Panc1 (cell line): ENCODE measurements around the gene MAMDC2. TPM values are rescaled to one million over a fixed set of nuclear protein-coding genes. Genes with fewer than 3 reads are reported as not detected.

Source experiments
- ATAC-seq: fragments of 200-7000 bp; cut with Tn5 transposase; 2 replicates; pipeline ENCODE4 v1.9.1; 2020; ENCODE audit warnings: mild to moderate bottlenecking, moderate library complexity
- BruUV-seq: library from RNA; stranded (reverse); fragments of 400-500 nt; replicated peaks from 2 replicates; lab custom pipeline; 2021; lab: Mats Ljungman, UMichigan
- CTCF ChIA-PET: fragments of 300-600 bp; sonication (Branson Sonifier 250); formaldehyde crosslinking; loops from one replicate; lab custom pipeline; 2022; ENCODE audit warnings: antibody characterized with exemption; lab: Charles Lee
- POLR2A ChIA-PET: fragments of 300-600 bp; sonication (Branson Sonifier 250); formaldehyde crosslinking; loops from one replicate; lab custom pipeline; 2022; ENCODE audit warnings: antibody characterized with exemption; lab: Charles Lee
- DNase-seq: peaks from one replicate; pipeline ENCODE4 v3.0.0-alpha.2; 2010; ENCODE audit warnings: low read depth, low spot score
- H3K27ac ChIP-seq: 2 replicates; pipeline ENCODE4 v1.5.1; 2011; ENCODE audit warnings: mild to moderate bottlenecking, low read length, inconsistent platforms
- H3K27me3 ChIP-seq: fragments of 200-500 bp; sonication (Bioruptor generic); 2 replicates; pipeline ENCODE4 v1.6.0; 2014; ENCODE audit warnings: low read length, inconsistent platforms; ENCODE audit not compliant: control insufficient read depth, insufficient read depth
- H3K36me3 ChIP-seq: fragments of 200-500 bp; sonication (Bioruptor generic); 2 replicates; pipeline ENCODE4 v1.5.1; 2014; ENCODE audit warnings: inconsistent platforms, mild to moderate bottlenecking, low read length, moderate library complexity; ENCODE audit not compliant: control insufficient read depth, insufficient read depth
- H3K4me1 ChIP-seq: 2 replicates; pipeline ENCODE4 v1.5.1; 2011; ENCODE audit warnings: inconsistent platforms, mild to moderate bottlenecking, low read length, moderate library complexity; ENCODE audit not compliant: control insufficient read depth, insufficient read depth
- H3K4me3 ChIP-seq, 2 experiments: 2 replicates each; pipeline ENCODE4 v1.5.1; 2011 to 2012; ENCODE audit warnings: low read depth in 2 of 2, low read length in 2 of 2, mild to moderate bottlenecking in 2 of 2, inconsistent platforms in 1 of 2, moderate library complexity in 1 of 2
- H3K9me3 ChIP-seq: fragments of 200-500 bp; sonication (Bioruptor generic); 2 replicates; pipeline ENCODE4 v1.5.1; 2014; ENCODE audit warnings: low read depth, mild to moderate bottlenecking, inconsistent platforms, low read length, moderate library complexity; ENCODE audit not compliant: control insufficient read depth, insufficient read depth
- CTCF ChIP-seq: fragments of 450-650 bp; IDR thresholded peaks from 2 replicates; pipeline ENCODE4 v1.5.1; 2017; ENCODE audit warnings: mild to moderate bottlenecking
- POLR2AphosphoS5 ChIP-seq: IDR thresholded peaks from 2 replicates; pipeline ENCODE4 v1.6.1; 2012; ENCODE audit warnings: mild to moderate bottlenecking, low read depth, low read length, moderate library complexity
- SIN3A ChIP-seq: IDR thresholded peaks from 2 replicates; pipeline ENCODE4 v1.6.1; 2012; ENCODE audit warnings: low read depth, mild to moderate bottlenecking, low read length, moderate library complexity, borderline replicate concordance; ENCODE audit not compliant: insufficient read depth
- TCF7L2 ChIP-seq: IDR thresholded peaks from 2 replicates; pipeline ENCODE4 v1.6.1; 2011; ENCODE audit warnings: mild to moderate bottlenecking, low read depth, low read length, inconsistent platforms
- in situ Hi-C: cut with HindIII; loops from 2 replicates; pipeline ENCODE4 v1.10.0; 2016; ENCODE audit warnings: low sequenced_read_pairs, low pct_unique_long_range_greater_than_20kb
- intact Hi-C: fragments of 100-400 bp; cut with micrococcal nuclease; formaldehyde crosslinking; loops from one replicate; pipeline ENCODE4 v1.10.0; 2022; ENCODE audit not compliant: unreplicated experiment
- total RNA-seq: library from RNA; stranded (reverse); gene quantifications from one replicate; pipeline ENCODE4 v1.2.1, GENCODE V29; 2021; ENCODE audit not compliant: unreplicated experiment
- TF ChIP-seq, protein P1 (sequence below), 2 experiments: IDR thresholded peaks; 2 replicates each; pipeline ENCODE4 v1.6.1; 2011 to 2012; ENCODE audit warnings: low read depth in 2 of 2, control low read depth in 1 of 2, low read length in 1 of 2, mild to moderate bottlenecking in 1 of 2, moderate library complexity in 1 of 2; ENCODE audit not compliant: insufficient read depth in 1 of 2

MAMDC2 gene
- total RNA-seq, 1 experiment from 2014 or later: 1.5 TPM

DNA sequence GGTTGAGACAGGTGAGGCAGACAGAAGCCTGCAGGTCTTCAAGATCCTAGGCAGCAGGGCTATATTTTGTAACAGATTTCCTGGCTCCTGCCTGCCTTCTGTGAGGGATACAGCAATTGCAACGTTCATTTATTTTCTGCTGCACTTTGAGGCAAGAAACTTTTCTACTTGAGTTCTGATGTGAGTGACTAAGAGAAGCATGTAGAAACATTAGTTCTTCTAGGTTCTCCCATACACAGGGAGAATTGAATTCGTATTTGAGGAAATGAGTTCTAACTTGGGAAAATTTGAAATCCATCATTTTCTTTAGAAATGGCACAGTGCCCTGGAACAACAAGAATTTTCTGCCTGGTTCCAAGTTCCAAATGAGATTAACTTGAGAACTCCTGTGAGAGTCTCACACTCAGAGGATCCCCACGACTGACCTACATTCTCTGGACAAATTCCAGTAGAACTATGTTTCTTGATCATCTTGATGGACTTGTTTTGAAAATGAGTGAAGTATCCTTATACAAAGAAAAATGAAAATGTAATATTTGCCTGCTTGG lies 15.0 kb downstream of the MAMDC2 start:
- no peak for ATAC-seq
- no peaks in the 10 kb centered on the region for H3K9me3 ChIP-seq
- no peaks in the 10 kb centered on the region for H3K27me3 ChIP-seq
- no peaks in the 10 kb centered on the region for H3K4me1 ChIP-seq
- CTCF ChIA-PET: no interaction called here
- H3K36me3 ChIP-seq: no peaks in the 10 kb centered on the region
- no peak for DNase-seq
- no peak for TF ChIP-seq POLR2AphosphoS5
- TF ChIP-seq CTCF: no peak
- TF ChIP-seq, protein P1, sequence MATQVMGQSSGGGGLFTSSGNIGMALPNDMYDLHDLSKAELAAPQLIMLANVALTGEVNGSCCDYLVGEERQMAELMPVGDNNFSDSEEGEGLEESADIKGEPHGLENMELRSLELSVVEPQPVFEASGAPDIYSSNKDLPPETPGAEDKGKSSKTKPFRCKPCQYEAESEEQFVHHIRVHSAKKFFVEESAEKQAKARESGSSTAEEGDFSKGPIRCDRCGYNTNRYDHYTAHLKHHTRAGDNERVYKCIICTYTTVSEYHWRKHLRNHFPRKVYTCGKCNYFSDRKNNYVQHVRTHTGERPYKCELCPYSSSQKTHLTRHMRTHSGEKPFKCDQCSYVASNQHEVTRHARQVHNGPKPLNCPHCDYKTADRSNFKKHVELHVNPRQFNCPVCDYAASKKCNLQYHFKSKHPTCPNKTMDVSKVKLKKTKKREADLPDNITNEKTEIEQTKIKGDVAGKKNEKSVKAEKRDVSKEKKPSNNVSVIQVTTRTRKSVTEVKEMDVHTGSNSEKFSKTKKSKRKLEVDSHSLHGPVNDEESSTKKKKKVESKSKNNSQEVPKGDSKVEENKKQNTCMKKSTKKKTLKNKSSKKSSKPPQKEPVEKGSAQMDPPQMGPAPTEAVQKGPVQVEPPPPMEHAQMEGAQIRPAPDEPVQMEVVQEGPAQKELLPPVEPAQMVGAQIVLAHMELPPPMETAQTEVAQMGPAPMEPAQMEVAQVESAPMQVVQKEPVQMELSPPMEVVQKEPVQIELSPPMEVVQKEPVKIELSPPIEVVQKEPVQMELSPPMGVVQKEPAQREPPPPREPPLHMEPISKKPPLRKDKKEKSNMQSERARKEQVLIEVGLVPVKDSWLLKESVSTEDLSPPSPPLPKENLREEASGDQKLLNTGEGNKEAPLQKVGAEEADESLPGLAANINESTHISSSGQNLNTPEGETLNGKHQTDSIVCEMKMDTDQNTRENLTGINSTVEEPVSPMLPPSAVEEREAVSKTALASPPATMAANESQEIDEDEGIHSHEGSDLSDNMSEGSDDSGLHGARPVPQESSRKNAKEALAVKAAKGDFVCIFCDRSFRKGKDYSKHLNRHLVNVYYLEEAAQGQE (IDR thresholded peaks at IDR 0.05; ENCODE audit: insufficient read depth in 1 of 2, low read depth in 2 of 2, low read length in 1 of 2): no peak
- TF ChIP-seq TCF7L2: no peak
- no peak for TF ChIP-seq SIN3A
- intact Hi-C loops: no loop called here
- no peak overlapping the region for H3K27ac ChIP-seq
- POLR2A ChIA-PET: no interaction called here
- in situ Hi-C loops: no loop called here
- BruUV-seq: no TSS peak
- no peak overlapping the region for H3K4me3 ChIP-seq

- POLR2A ChIA-PET: no interaction called here
- TF ChIP-seq CTCF (no peak), POLR2AphosphoS5 (no peak), SIN3A (no peak), TCF7L2 (no peak)
- TF ChIP-seq, protein P1 (IDR thresholded peaks at IDR 0.05; ENCODE audit: insufficient read depth in 1 of 2, low read depth in 2 of 2, low read length in 1 of 2): no peak
- no peak overlapping the region for H3K27ac ChIP-seq
- no peaks in the 10 kb centered on the region for H3K27me3 ChIP-seq
- no peaks in the 10 kb centered on the region for H3K9me3 ChIP-seq
- intact Hi-C loops (no loop called here), in situ Hi-C loops (no loop called here)
- CTCF ChIA-PET: no interaction called here
- no peaks in the 10 kb centered on the region for H3K36me3 ChIP-seq
- BruUV-seq: no TSS peak
- no peak for ATAC-seq
- no peak overlapping the region for H3K4me3 ChIP-seq
- H3K4me1 ChIP-seq: no peaks in the 10 kb centered on the region
- no peak for DNase-seq
These were observed 16.7 kb downstream of the MAMDC2 start for GRCh38 chr9:70060148-70060882.
